K562 (cell line): ENCODE measurements around the gene CDK5RAP3. TPM values are rescaled to one million over a fixed set of nuclear protein-coding genes. Genes with fewer than 3 reads are reported as not detected.

Experiments
- BMI1 ChIP-seq: fragments of 150-350 bp; IDR thresholded peaks from 2 replicates; pipeline ENCODE4 v1.6.1; 2014; ENCODE audit warnings: low read length
- CHCHD3 ChIP-seq: fragments of 250-450 bp; sonication (Bioruptor Pico); IDR thresholded peaks from 2 replicates; pipeline ENCODE4 v2.1.2; 2022; ENCODE audit warnings: mild to moderate bottlenecking
- EHMT2 ChIP-seq: fragments of 450-650 bp; IDR thresholded peaks from 2 replicates; pipeline ENCODE4 v1.6.1; 2018; ENCODE audit warnings: antibody characterized with exemption
- FOXP1 ChIP-seq: sonication (generic); formaldehyde crosslinking; IDR thresholded peaks from 2 replicates; pipeline ENCODE4 v1.8.0; 2022; ENCODE audit warnings: mild to moderate bottlenecking, missing genetic modification reagents
- MGA ChIP-seq: fragments of 450-650 bp; IDR thresholded peaks from 2 replicates; pipeline ENCODE4 v1.6.1; 2016; ENCODE audit warnings: mild to moderate bottlenecking, moderate library complexity
- MXD1 ChIP-seq: fragments of 250-450 bp; sonication (Bioruptor Pico); IDR thresholded peaks from 2 replicates; pipeline ENCODE4 v1.8.0; 2021; ENCODE audit warnings: borderline replicate concordance, mild to moderate bottlenecking, moderate library complexity; ENCODE audit not compliant: poor library complexity, severe bottlenecking
- NR2C2 ChIP-seq, 2 experiments: fragments of 200-800 bp in 1 of 2; sonication (Bioruptor generic) in 1 of 2; sonication (generic) in 1 of 2; formaldehyde crosslinking in 1 of 2; IDR thresholded peaks; 2 replicates each; pipeline versions ENCODE4 v1.6.1 to v1.8.0; 2016 to 2022; ENCODE audit warnings: mild to moderate bottlenecking in 1 of 2, missing compliant biosample characterization in 1 of 2, missing genetic modification characterization in 1 of 2, missing genetic modification reagents in 1 of 2
- NR4A1 ChIP-seq, 2 experiments: fragments of 250-450 bp in 1 of 2; fragments of 450-650 bp in 1 of 2; sonication (Bioruptor Pico) in 1 of 2; IDR thresholded peaks; 2 replicates each; pipeline versions ENCODE4 v1.4.0 to v1.6.1; 2016 to 2020; ENCODE audit warnings: mild to moderate bottlenecking in 2 of 2, missing compliant biosample characterization in 1 of 2, missing genetic modification characterization in 1 of 2, moderate library complexity in 1 of 2
- POLR2G ChIP-seq: fragments of 200-400 bp; formaldehyde crosslinking; IDR thresholded peaks from 2 replicates; pipeline ENCODE4 v1.6.1; 2017; ENCODE audit warnings: low read depth, mild to moderate bottlenecking, antibody characterized with exemption, low read length, moderate library complexity
- SUPT5H ChIP-seq: fragments of 450-650 bp; IDR thresholded peaks from 2 replicates; pipeline ENCODE4 v1.6.1; 2016
- TAF9B ChIP-seq: fragments of 450-650 bp; IDR thresholded peaks from 2 replicates; pipeline ENCODE4 v1.6.1; 2018; ENCODE audit warnings: mild to moderate bottlenecking; ENCODE audit not compliant: partially characterized antibody
- TEAD4 ChIP-seq, 2 experiments: sonication (generic) in 1 of 2; formaldehyde crosslinking in 1 of 2; IDR thresholded peaks; 2 replicates each; pipeline versions ENCODE4 v1.6.1 to v1.8.0; 2012 to 2022; ENCODE audit warnings: borderline replicate concordance in 1 of 2, inconsistent platforms in 1 of 2, low read length in 1 of 2, mild to moderate bottlenecking in 1 of 2, missing genetic modification reagents in 1 of 2
- ZNF584 ChIP-seq: fragments of 200-800 bp; sonication (Bioruptor generic); IDR thresholded peaks from 2 replicates; pipeline ENCODE4 v1.6.1; 2016; ENCODE audit warnings: low read depth, mild to moderate bottlenecking, missing genetic modification characterization, missing compliant biosample characterization
- polyA plus RNA-seq, 8 experiments: library from polyadenylated mRNA; depleted of rRNA in 4 of 8; stranded (reverse) in 5 of 8; unstranded in 3 of 8; fragments of >200 nt; fragmentation: Nextera tagmentation in 2 of 8; fragmentation: Illumina TruSeq in 1 of 8; extraction: Ambion mirVana in 2 of 8; extraction: Trizol in 1 of 8; gene quantifications; 2 replicates each; pipeline versions ENCODE4 v1.2.1 to v1.2.3, GENCODE V29; 2011 to 2014; ENCODE audit warnings: inconsistent platforms in 1 of 8, missing spikeins in 1 of 8
- total RNA-seq, 7 experiments: library from RNA; depleted of rRNA in 6 of 7; stranded (reverse); fragments of >200 nt in 6 of 7; fragmentation: Illumina TruSeq in 2 of 7; extraction: Trizol in 2 of 7; gene quantifications; 2 replicates each; pipeline versions ENCODE4 v1.2.1 to v1.2.3, GENCODE V29; 2011 to 2021; ENCODE audit warnings: low replicate concordance in 1 of 7

CDK5RAP3 gene
- total and polyA plus RNA-seq, 9 of the 15 experiments (the other 6 are each of a cell fraction or from before 2014, with no cell fraction given), result 44.2 to 202 (median 91.5) TPM

GRCh38 chr17:47941246-47942095, 29.4 kb upstream of the CDK5RAP3 start, which contains the start of gene PNPO (continued):
- TF ChIP-seq MGA, result peak; percentile 99
- peak; percentile 89 for TF ChIP-seq ZNF584 (CRISPR knock-in tag)
- no peak for TF ChIP-seq NR2C2 (CRISPR knock-in tag; IDR thresholded peaks at IDR 0.05)
- peak; percentile 61; the same call in 1 of the 2 replicates for TF ChIP-seq NR2C2 (tag; IDR thresholded peaks at IDR 0.05)
- TF ChIP-seq EHMT2, result 0 out of 2 replicates have a peak, but pooled peaks have one; percentile 7
- TF ChIP-seq NR4A1 (CRISPR knock-in tag; IDR thresholded peaks at IDR 0.05), result no peak
- TF ChIP-seq NR4A1 (tag; IDR thresholded peaks at IDR 0.05), result peak; percentile 40; the same call in 1 of the 2 replicates
- peak; percentile 2 for TF ChIP-seq TAF9B
- peak; percentile 33; the same call in 1 of the 2 replicates for TF ChIP-seq TEAD4 (IDR thresholded peaks at IDR 0.05; ENCODE audit: low read length)
- TF ChIP-seq TEAD4 (CRISPR knock-in tag; IDR thresholded peaks at IDR 0.05; ENCODE audit: borderline replicate concordance), result no peak
- TF ChIP-seq CHCHD3 (CRISPR knock-in tag), result no peak
- peak; percentile 32; the same call in 1 of the 2 replicates for TF ChIP-seq FOXP1 (CRISPR knock-in tag)
- TF ChIP-seq BMI1, result no peak
- TF ChIP-seq MXD1, result peak; percentile 25
- peak; percentile 91 for TF ChIP-seq POLR2G
- TF ChIP-seq SUPT5H, result peak; percentile 67
